Dedifferentiated amniotic fluid mesenchymal stem cell (primary cell): ENCODE data around the gene LRRC73.
"Not testable (repeated sequence)": the region's sequence is repeated elsewhere in the genome, so short reads cannot be mapped to it uniquely, and the experiment has no call there.

Experiments used
- DNase-seq: peaks from one replicate; pipeline ENCODE4 v3.0.0-alpha.2; 2016; ENCODE audit errors: extremely low spot score

LRRC73 gene

DNA sequence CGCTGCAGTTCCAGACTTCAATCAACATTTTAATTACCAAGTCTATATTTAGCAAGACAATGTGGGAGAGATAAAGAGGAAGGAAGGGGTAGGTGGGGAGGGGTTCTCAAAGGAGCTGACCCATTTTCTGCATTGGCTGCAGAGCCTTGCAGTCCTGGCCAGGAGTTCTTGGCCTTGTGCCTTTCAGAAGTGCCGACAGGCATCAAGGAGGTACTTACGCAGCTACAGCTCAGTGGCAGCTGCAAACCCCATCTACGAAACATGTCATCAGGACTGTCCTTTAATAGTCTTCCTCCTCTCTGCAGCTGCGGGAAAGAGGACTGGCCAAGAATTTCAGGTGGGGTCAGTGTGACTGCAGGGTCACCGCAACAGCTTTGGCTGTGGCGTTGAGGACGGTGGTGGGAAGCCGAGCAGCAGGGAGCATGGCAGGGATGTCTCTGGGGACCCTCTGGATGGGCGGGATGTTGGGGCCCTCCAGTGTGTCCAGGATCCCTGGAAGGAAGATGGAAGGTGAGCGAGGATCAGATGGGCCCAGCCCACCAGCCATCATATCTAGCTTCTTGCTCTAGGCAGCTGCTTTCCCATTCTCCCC is 1.8 kb upstream of the LRRC73 start:
- DNase-seq = no peak

DNA sequence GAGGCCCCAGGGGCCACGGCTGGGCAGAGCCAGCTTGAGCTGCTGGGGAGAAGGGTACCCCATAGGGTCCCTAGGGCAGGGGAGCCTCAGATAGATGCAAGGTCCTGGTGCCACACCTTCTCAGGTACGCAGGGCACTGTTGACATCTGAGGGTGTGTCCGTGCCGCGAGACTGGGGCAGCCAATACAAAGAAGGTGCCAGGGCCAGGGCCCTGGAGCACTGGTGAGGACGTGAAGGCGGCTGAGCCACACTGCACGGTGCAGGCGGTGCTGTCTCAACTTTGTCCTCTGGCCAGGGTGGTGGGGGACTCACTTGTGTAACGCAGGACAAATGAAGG is 649 bp upstream of the LRRC73 start:
- DNase-seq = no peak

- DNase-seq = no peak
Measured at GRCh38 chr6:43509142-43509983, 783 bp downstream of the LRRC73 start.

DNA sequence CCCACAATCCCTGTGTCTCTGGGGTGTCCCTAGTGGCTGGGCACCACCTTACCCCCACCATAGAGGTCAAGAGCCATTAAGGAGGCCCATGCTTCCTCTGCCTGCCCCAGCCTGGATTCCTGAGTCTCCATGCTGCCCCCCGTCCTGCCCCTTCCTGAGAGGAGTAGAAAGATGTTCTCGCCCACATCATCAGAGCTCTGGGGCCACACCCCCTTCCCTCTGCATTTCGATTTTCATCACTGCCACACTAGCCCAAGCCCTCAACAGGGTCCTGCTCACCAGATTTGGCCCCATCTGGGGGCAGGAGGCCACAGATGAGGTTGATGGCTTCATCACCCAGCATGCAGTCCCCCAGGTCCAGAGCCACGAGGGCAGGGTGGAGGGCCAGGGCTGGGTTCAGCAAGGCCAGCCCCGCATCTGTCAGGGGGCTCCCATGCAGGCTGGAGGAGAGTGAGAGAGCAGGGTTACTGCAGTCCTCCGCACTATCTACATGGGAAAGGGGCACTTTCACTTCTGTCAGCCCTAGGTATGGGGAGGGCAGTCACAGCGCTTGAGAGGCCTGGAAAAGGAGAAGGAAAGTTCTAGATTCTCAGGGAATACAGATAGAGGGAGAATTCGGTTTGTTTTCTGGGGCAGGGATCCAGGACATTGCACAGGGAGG is 1.5 kb downstream of the LRRC73 start:
- DNase-seq = no peak

DNA sequence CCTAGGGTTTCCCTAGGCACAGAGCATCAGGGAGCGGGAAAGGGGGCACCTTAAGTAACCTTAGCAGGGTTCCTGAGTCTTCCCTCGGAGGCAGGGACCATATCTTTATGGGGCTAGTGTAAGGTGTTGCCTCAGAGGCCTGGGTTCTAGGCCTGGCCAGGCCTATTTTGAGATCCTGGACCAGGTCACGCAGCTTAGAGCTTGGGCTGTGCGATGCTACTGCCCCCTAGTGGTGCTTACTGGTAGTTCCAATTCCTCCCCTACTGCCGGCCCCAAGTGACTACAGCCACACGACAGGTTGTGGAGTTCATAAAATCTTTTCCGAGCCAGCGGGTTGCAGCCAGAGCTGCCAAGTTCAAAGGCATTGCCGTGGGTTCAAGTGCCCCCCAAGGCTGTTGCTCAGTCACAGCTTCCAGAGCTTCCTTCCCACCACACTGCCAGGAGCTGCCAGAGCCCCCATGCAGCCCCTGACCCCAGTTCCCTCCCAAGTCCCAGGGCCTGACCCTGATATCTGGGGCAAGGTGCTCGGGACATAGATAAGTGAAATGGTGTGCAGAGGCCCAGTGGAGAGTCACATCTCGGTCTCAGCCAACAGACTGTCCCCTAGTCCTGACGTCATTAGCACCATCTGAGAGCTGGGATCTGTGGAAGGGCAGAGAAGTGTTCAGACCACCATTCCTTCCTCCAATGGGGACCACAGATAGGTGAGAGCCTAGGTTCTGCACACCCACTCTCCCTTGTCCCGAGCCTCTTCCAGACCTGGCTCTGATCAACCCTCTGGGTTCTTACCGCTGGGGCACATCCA is 3.3 kb downstream of the LRRC73 start:
- DNase-seq = peak; percentile 81

DNA sequence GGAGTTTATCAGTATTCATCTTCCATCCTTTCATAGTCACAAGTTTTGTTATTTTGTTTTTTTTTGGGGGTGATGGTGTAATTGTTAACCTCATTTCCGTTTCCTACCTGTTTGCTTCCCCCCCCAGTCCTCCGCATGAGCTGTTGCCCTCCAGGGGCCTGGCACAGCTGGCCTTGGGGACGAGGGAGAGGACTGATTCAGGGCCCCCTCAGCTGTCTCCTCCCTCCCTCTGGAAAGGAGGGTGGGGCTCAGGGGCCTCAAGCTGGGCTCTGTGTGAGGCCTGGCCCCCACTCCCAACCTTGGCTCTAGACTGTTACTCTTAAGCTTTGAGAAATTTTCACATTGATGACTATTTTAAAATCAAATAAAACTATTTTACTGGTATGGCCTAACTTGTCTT is 4.0 kb downstream of the LRRC73 start:
- DNase-seq = no peak

DNA sequence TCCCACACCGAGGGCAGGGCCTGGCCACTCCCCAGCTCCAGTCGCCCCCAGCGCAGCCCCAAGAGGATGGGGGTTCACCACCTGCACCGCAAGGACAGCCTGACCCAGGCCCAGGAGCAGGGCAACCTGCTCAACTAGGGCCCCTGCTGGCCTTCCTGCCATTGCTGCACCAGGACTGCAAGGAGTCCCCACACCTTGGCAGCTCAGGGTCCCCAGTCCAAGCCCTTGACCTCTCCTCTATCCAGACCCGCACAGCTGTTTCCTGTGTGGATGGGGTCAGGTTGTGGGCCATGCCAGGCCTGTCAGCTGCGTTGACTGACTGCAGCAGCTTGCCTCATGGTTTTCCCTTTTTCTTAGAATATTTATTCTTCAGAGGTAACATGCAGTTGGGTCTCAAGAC is 4.4 kb downstream of the LRRC73 start:
- DNase-seq = no peak

DNA sequence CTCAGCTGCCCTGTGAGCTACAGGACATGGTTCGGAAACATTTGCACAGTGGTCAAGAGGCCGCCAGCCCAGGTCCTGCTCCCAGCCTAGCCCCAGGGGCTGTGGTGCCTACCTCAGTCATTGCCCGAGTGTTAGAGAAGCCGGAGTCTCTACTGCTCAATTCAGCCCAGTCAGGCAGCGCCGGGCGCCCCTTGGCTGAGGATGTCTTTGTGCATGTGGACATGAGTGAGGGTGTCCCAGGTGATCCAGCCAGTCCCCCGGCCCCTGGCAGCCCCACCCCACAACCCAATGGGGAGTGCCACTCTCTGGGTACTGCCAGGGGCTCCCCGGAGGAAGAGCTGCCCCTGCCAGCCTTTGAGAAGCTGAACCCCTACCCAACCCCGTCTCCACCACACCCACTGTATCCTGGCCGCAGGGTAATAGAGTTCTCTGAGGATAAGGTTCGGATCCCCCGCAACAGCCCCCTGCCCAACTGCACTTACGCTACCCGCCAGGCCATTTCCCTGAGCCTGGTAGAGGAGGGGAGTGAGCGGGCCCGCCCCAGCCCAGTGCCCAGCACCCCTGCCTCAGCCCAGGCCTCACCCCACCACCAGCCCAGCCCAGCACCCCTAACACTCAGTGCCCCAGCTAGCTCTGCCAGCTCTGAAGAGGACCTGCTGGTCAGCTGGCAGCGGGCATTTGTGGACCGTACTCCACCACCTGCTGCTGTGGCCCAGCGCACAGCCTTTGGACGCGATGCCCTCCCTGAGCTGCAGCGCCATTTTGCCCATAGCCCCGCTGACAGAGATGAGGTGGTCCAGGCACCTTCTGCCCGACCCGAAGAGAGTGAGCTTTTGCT is 5.2 kb downstream of the LRRC73 start:
- no peak for DNase-seq

DNA sequence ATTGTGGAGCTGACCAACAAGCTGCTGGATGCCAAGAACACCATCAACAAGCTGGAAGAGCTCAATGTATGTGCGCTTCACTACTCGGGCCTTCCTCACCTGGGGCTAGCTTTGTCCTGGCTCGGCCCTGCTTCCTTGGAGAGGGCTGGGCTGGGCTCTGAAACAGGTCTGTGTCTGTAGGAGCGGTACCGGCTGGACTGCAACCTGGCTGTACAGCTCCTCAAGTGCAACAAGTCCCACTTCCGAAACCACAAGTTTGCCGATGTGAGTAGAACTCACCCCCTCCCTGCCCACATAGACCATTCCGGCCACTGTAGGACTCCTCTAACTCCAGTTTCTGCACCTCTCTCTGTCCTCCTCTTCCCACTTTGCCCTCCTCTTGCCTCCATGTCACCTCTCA is 6.7 kb downstream of the LRRC73 start:
- no peak for DNase-seq

GRCh38 chr6:43502666-43503065 is 7.5 kb downstream of the LRRC73 start:
- DNase-seq = no peak

GRCh38 chr6:43500921-43501320 is 9.2 kb downstream of the LRRC73 start:
- DNase-seq = no peak

- no peak for DNase-seq
Measured at GRCh38 chr6:43499028-43499815, 10.9 kb downstream of the LRRC73 start.

- DNase-seq = not testable (repeated sequence)
Measured at GRCh38 chr6:43498291-43498690, 11.9 kb downstream of the LRRC73 start.

GRCh38 chr6:43497689-43498088 is 12.5 kb downstream of the LRRC73 start:
- DNase-seq = no peak

DNA sequence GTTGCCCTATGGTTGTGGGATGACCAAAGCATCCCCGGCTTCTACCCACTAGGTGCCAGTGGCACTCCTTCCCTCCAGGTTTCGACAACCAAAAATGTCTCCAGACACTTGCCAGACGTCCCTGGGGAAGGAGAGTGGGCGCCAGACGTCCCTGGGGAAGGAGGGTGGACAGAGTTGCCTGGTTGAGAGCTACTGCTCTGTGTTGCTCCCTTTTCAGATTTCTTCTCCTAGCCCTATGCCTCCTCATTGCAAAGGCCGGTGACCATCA is 13.1 kb downstream of the LRRC73 start:
- DNase-seq = no peak

GRCh38 chr6:43496370-43497128 is 13.6 kb downstream of the LRRC73 start:
- DNase-seq = peak; percentile 40

GRCh38 chr6:43495409-43495941 is 14.7 kb downstream of the LRRC73 start:
- no peak for DNase-seq

GRCh38 chr6:43494766-43495165 is 15.4 kb downstream of the LRRC73 start:
- no peak for DNase-seq

DNA sequence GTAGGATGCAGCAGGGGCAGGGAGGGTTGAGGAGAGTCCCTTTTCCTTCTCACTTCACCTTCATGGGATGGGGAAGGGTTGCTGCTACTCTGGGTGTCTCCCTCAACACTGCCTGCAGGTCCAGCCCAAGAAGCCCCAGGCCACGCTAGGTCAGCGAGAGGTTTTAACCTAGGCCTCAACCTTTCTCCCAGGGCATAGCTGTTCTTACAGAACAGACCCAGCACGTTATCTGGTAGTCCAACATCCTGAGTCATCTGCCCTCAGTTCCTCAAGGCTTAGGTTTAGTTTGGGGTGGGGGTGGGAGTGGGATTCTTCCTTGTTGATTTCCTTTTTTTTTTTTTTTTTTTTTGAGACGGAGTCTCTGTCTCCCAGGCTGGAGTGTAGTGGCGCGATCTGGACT is 15.8 kb downstream of the LRRC73 start:
- no peak for DNase-seq

DNA sequence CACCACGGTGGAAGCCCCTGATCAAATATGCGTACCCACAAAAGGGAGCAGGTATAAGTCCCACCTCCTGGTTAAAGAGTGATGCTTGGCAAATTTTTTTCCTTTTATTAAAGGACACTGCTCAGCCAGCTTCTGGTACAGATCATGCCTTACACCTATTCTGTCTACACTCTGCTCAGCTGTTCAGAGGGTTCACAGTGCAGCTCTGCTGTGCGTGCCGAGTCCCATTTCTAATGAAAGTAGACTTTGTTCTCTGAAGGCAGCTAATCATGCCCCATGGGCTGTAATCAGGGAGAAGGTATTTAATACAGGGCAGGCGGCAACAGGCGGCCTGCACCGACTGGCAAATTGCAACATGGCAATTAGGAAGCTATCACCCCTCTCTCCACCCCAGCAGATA is 16.3 kb downstream of the LRRC73 start:
- DNase-seq = no peak
